ENCODE results near the gene MPDU1. TPM values are rescaled to one million over a fixed set of nuclear protein-coding genes. Genes with fewer than 3 reads are reported as not detected.
"Not testable (repeated sequence)": the region's sequence is repeated elsewhere in the genome, so short reads cannot be mapped to it uniquely, and the experiment has no call there.

MPDU1 gene
- total and polyA plus RNA-seq, 10 of the 15 experiments (the other 5 are each of a cell fraction or from before 2014, with no cell fraction given), result 3.6 to 138 (median 78.9) TPM

DNA sequence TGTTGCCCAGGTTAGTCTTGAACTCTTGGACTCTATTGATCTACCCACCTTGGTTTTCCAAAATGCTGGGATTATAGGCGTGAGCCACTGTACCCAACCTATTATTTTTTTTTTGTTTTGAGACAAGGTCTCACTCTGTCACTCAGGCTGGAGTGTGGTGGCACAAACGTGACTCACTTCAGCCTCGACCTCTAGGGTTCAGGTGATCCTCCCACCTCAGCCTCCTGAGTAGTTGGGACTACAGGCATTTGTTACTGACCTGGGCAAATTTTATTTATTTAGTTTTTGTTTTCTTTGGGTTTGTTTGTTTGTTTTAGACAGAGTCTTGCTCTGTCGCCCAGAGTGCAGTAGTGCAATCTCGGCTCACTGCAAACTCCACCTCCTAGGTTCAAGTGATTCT lies 40.0 kb downstream of the MPDU1 start:
- 65% methylated on average over 5 of the region's 5 CpGs for WGBS (ENCODE audit: insufficient coverage, insufficient replicate concordance, low lambda C conversion rate, missing lambda C conversion rate)
- Histone ChIP-seq H3K4me3 (no peak overlapping the region), H3K27ac (ENCODE audit: control insufficient read depth, insufficient read depth) (no peak overlapping the region), H3K4me1 (ENCODE audit: control insufficient read depth, insufficient read depth, low read length) (peaks cover 3% of the 10 kb centered on the region), H3K9me3 (replicated peaks; ENCODE audit: control insufficient read depth, insufficient read depth, low read length) (no peaks in the 10 kb centered on the region), H3K9ac (ENCODE audit: control insufficient read depth, insufficient read depth, low read length) (no peak overlapping the region; the same call in 1 of the 2 replicates), H3K36me3 (ENCODE audit: control insufficient read depth in 2 of 2, insufficient read depth in 2 of 2, low read length in 1 of 2) (no peaks in the 10 kb centered on the region), H3K79me2 (ENCODE audit: control insufficient read depth, insufficient read depth, low read length) (peaks cover 2% of the 10 kb centered on the region), H3K4me2 (ENCODE audit: control insufficient read depth, insufficient read depth) (no peak overlapping the region), H4K20me1 (ENCODE audit: control insufficient read depth, insufficient read depth) (no peaks in the 10 kb centered on the region), H3K27me3 (replicated peaks in 1 of 2; ENCODE audit: control insufficient read depth in 2 of 2, insufficient read depth in 2 of 2, low read length in 1 of 2) (no peaks in the 10 kb centered on the region), H2AFZ (ENCODE audit: control insufficient read depth, low read depth, low read length) (no peak overlapping the region)
- no peak for FAIRE-seq
- ChIA-PET RAD21 (ENCODE audit: unreplicated experiment) (interaction anchor here (1.3 kb wide), 1 partner anchor 64 kb away, joined by 3 read pairs; no protein-coding TSS in a partner anchor), POLR2A (interaction anchor here (0.6 kb wide), 2 partner anchors 8 to 491 kb away, joined by 3 to 4 read pairs; no protein-coding TSS in a partner anchor), SMC1A (ENCODE audit: uncharacterized antibody, unreplicated experiment) (no interaction called here), CTCF (interaction anchor here (1.0 kb wide), 1 partner anchor 9 kb away, joined by 3 read pairs; the partner anchor contains the start of gene FXR2)
- TF ChIP-seq GATAD2B (conservative IDR thresholded peaks at IDR 0.05; ENCODE audit: low read depth) (no peak), EGR1 (IDR thresholded peaks at IDR 0.05; ENCODE audit: borderline replicate concordance in 1 of 2, low read depth in 2 of 2, low read length in 2 of 2) (no peak), CREB1 (IDR thresholded peaks at IDR 0.05; ENCODE audit: low read depth) (no peak), HDAC2 (IDR thresholded peaks at IDR 0.05) (no peak), RB1 (IDR thresholded peaks at IDR 0.05; ENCODE audit: borderline replicate concordance) (no peak), MTA3 (IDR thresholded peaks at IDR 0.05; ENCODE audit: borderline replicate concordance, low read length) (no peak), ASH2L (IDR thresholded peaks at IDR 0.05; ENCODE audit: borderline replicate concordance, low read depth) (no peak), CBX5 (IDR thresholded peaks at IDR 0.05; ENCODE audit: low read depth) (no peak), GABPA (IDR thresholded peaks at IDR 0.05; ENCODE audit: low read depth) (no peak), IKZF1 (conservative IDR thresholded peaks at IDR 0.05) (no peak), CBFB (IDR thresholded peaks at IDR 0.05; ENCODE audit: low read depth) (no peak), ZNF622 (IDR thresholded peaks at IDR 0.05) (no peak), EP300 (IDR thresholded peaks at IDR 0.05; ENCODE audit: borderline replicate concordance in 1 of 2, control insufficient read depth in 1 of 2, low read depth in 2 of 2, low read length in 2 of 2) (no peak), CEBPB (IDR thresholded peaks at IDR 0.05; ENCODE audit: borderline replicate concordance in 1 of 2, low read depth in 2 of 2, low read length in 2 of 2) (no peak)
- BruUV-seq (replicated peaks), result no TSS peak
- no peak for ATAC-seq
- in situ Hi-C loops (cut with MboI), result no loop called here
- intact Hi-C loops (cut with micrococcal nuclease; ENCODE audit: unreplicated experiment), result no loop called here
- DNase-seq (ENCODE audit: low read depth, low spot score), result no peak

- in situ Hi-C loops (cut with MboI); FAIRE-seq; H3K27me3 ChIP-seq (replicated peaks in 1 of 2; ENCODE audit: control insufficient read depth in 2 of 2, insufficient read depth in 2 of 2, low read length in 1 of 2); intact Hi-C loops (cut with micrococcal nuclease; ENCODE audit: unreplicated experiment); H3K27ac ChIP-seq (ENCODE audit: control insufficient read depth, insufficient read depth); H4K20me1 ChIP-seq (ENCODE audit: control insufficient read depth, insufficient read depth); H3K79me2 ChIP-seq (ENCODE audit: control insufficient read depth, insufficient read depth, low read length); H3K9me3 ChIP-seq (replicated peaks; ENCODE audit: control insufficient read depth, insufficient read depth, low read length); H3K9ac ChIP-seq (ENCODE audit: control insufficient read depth, insufficient read depth, low read length); H3K4me2 ChIP-seq (ENCODE audit: control insufficient read depth, insufficient read depth); H3K4me1 ChIP-seq (ENCODE audit: control insufficient read depth, insufficient read depth, low read length); SMC1A ChIA-PET (ENCODE audit: uncharacterized antibody, unreplicated experiment); DNase-seq (ENCODE audit: low read depth, low spot score); H2AFZ ChIP-seq (ENCODE audit: control insufficient read depth, low read depth, low read length); BruUV-seq (replicated peaks); ATAC-seq; H3K4me3 ChIP-seq; H3K36me3 ChIP-seq (ENCODE audit: control insufficient read depth in 2 of 2, insufficient read depth in 2 of 2, low read length in 1 of 2): not testable (repeated sequence)
- WGBS (ENCODE audit: insufficient coverage, insufficient replicate concordance, low lambda C conversion rate, missing lambda C conversion rate), result 98% methylated on average over 16 of the region's 16 CpGs
- ChIA-PET CTCF (interaction anchor here (2.6 kb wide), 1 partner anchor 11 kb away, joined by 22 read pairs; the partner anchor contains the start of gene FXR2), POLR2A (interaction anchor here (0.7 to 2.7 kb wide), 3 partner anchors 61 to 813 kb away, joined by 3 to 33 read pairs (median 5); partner anchors contain the start of genes TP53 and WRAP53), RAD21 (ENCODE audit: unreplicated experiment) (interaction anchor here (3.0 kb wide), 1 partner anchor 11 kb away, joined by 20 read pairs; the partner anchor contains the start of gene FXR2)
Measured at GRCh38 chr17:7625749-7626148, 42.1 kb downstream of the MPDU1 start.

Measured in GM12878 (cell line).